Measurements from ENCODE around the gene PCDHGB5.
A peak's percentile ranks its signal among the peaks of the same experiment; 100 is the strongest.
"Not testable (repeated sequence)": the region's sequence is repeated elsewhere in the genome, so short reads cannot be mapped to it uniquely, and the experiment has no call there.

Gene PCDHGB5

GRCh38 chr5:141421489-141421855, 23.7 kb downstream of the PCDHGB5 start:
- H3K9me3 ChIP-seq (ENCODE audit: control insufficient read depth, insufficient read depth, low read length): peaks cover 5% of the 10 kb centered on the region
- no peak overlapping the region for H3K9ac ChIP-seq (ENCODE audit: low read depth, low read length)
- H3K27me3 ChIP-seq (ENCODE audit: control insufficient read depth, insufficient read depth, low read length): peaks cover 17% of the 10 kb centered on the region
- H3K4me3 ChIP-seq (ENCODE audit: low read depth, low read length): peak overlapping the region; percentile 52
- no peaks in the 10 kb centered on the region for H3K36me3 ChIP-seq (ENCODE audit: control insufficient read depth, insufficient read depth, low read length)
- H3K4me1 ChIP-seq (ENCODE audit: control insufficient read depth, insufficient read depth, low read length): no peaks in the 10 kb centered on the region

- Histone ChIP-seq H3K4me1 (ENCODE audit: control insufficient read depth, insufficient read depth, low read length) (no peaks in the 10 kb centered on the region), H3K4me3 (ENCODE audit: low read depth, low read length) (no peak overlapping the region), H3K36me3 (ENCODE audit: control insufficient read depth, insufficient read depth, low read length) (peaks cover 4% of the 10 kb centered on the region), H3K27me3 (ENCODE audit: control insufficient read depth, insufficient read depth, low read length) (peaks cover 17% of the 10 kb centered on the region), H3K9me3 (ENCODE audit: control insufficient read depth, insufficient read depth, low read length) (peaks cover 11% of the 10 kb centered on the region), H3K9ac (ENCODE audit: low read depth, low read length) (no peak overlapping the region)
These were observed 25.1 kb downstream of the PCDHGB5 start for GRCh38 chr5:141422742-141423291.

- H3K9ac ChIP-seq (ENCODE audit: low read depth, low read length): no peak overlapping the region
- H3K4me1 ChIP-seq (ENCODE audit: control insufficient read depth, insufficient read depth, low read length): no peaks in the 10 kb centered on the region
- peaks cover 6% of the 10 kb centered on the region for H3K36me3 ChIP-seq (ENCODE audit: control insufficient read depth, insufficient read depth, low read length)
- H3K27me3 ChIP-seq (ENCODE audit: control insufficient read depth, insufficient read depth, low read length): no peaks in the 10 kb centered on the region
- no peak overlapping the region for H3K4me3 ChIP-seq (ENCODE audit: low read depth, low read length)
- peaks cover 17% of the 10 kb centered on the region for H3K9me3 ChIP-seq (ENCODE audit: control insufficient read depth, insufficient read depth, low read length)
These were observed 30.2 kb downstream of the PCDHGB5 start for GRCh38 chr5:141427783-141428426.

- H3K27me3 ChIP-seq (ENCODE audit: control insufficient read depth, insufficient read depth, low read length): no peaks in the 10 kb centered on the region
- H3K4me1 ChIP-seq (ENCODE audit: control insufficient read depth, insufficient read depth, low read length): no peaks in the 10 kb centered on the region
- H3K9me3 ChIP-seq (ENCODE audit: control insufficient read depth, insufficient read depth, low read length): peaks cover 21% of the 10 kb centered on the region
- H3K9ac ChIP-seq (ENCODE audit: low read depth, low read length): no peak within 1 kb of the TSS
- H3K36me3 ChIP-seq (ENCODE audit: control insufficient read depth, insufficient read depth, low read length): peaks cover 6% of the 10 kb centered on the region
- H3K4me3 ChIP-seq (ENCODE audit: low read depth, low read length): no peak within 1 kb of the TSS
These were observed 32.8 kb downstream of the PCDHGB5 start, which contains the start of gene PCDHGA12 for GRCh38 chr5:141430332-141431113. Gene PCDHGA12, plus strand, starts transcription at chr5:141430507. Its CDS starts 253 bp downstream, at chr5:141430760.

- no peak overlapping the region for H3K9ac ChIP-seq (ENCODE audit: low read depth, low read length)
- no peak overlapping the region for H3K4me3 ChIP-seq (ENCODE audit: low read depth, low read length)
- peaks cover 21% of the 10 kb centered on the region for H3K9me3 ChIP-seq (ENCODE audit: control insufficient read depth, insufficient read depth, low read length)
- H3K4me1 ChIP-seq (ENCODE audit: control insufficient read depth, insufficient read depth, low read length): no peaks in the 10 kb centered on the region
- H3K36me3 ChIP-seq (ENCODE audit: control insufficient read depth, insufficient read depth, low read length): peaks cover 6% of the 10 kb centered on the region
- H3K27me3 ChIP-seq (ENCODE audit: control insufficient read depth, insufficient read depth, low read length): no peaks in the 10 kb centered on the region
These were observed 33.5 kb downstream of the PCDHGB5 start for GRCh38 chr5:141431286-141431685.

- H3K4me3 ChIP-seq (ENCODE audit: low read depth, low read length); H3K9ac ChIP-seq (ENCODE audit: low read depth, low read length); H3K27me3 ChIP-seq (ENCODE audit: control insufficient read depth, insufficient read depth, low read length); H3K36me3 ChIP-seq (ENCODE audit: control insufficient read depth, insufficient read depth, low read length); H3K4me1 ChIP-seq (ENCODE audit: control insufficient read depth, insufficient read depth, low read length): not testable (repeated sequence)
- H3K9me3 ChIP-seq (ENCODE audit: control insufficient read depth, insufficient read depth, low read length): peaks cover 15% of the 10 kb centered on the region
These were observed 34.6 kb downstream of the PCDHGB5 start for GRCh38 chr5:141432308-141432707.

- not testable (repeated sequence) for H3K4me1 ChIP-seq (ENCODE audit: control insufficient read depth, insufficient read depth, low read length); H3K9ac ChIP-seq (ENCODE audit: low read depth, low read length); H3K27me3 ChIP-seq (ENCODE audit: control insufficient read depth, insufficient read depth, low read length); H3K36me3 ChIP-seq (ENCODE audit: control insufficient read depth, insufficient read depth, low read length); H3K4me3 ChIP-seq (ENCODE audit: low read depth, low read length)
- peaks cover 15% of the 10 kb centered on the region for H3K9me3 ChIP-seq (ENCODE audit: control insufficient read depth, insufficient read depth, low read length)
These were observed 35.0 kb downstream of the PCDHGB5 start for GRCh38 chr5:141432726-141433125.

GRCh38 chr5:141434006-141434405, 36.3 kb downstream of the PCDHGB5 start:
- H3K4me1 ChIP-seq (ENCODE audit: control insufficient read depth, insufficient read depth, low read length): no peaks in the 10 kb centered on the region
- H3K27me3 ChIP-seq (ENCODE audit: control insufficient read depth, insufficient read depth, low read length): no peaks in the 10 kb centered on the region
- H3K9ac ChIP-seq (ENCODE audit: low read depth, low read length): no peak overlapping the region
- H3K4me3 ChIP-seq (ENCODE audit: low read depth, low read length): no peak overlapping the region
- peaks cover 15% of the 10 kb centered on the region for H3K9me3 ChIP-seq (ENCODE audit: control insufficient read depth, insufficient read depth, low read length)
- no peaks in the 10 kb centered on the region for H3K36me3 ChIP-seq (ENCODE audit: control insufficient read depth, insufficient read depth, low read length)

- Histone ChIP-seq H3K36me3 (ENCODE audit: control insufficient read depth, insufficient read depth, low read length) (no peaks in the 10 kb centered on the region), H3K9me3 (ENCODE audit: control insufficient read depth, insufficient read depth, low read length) (peaks cover 4% of the 10 kb centered on the region), H3K27me3 (ENCODE audit: control insufficient read depth, insufficient read depth, low read length) (no peaks in the 10 kb centered on the region), H3K4me3 (ENCODE audit: low read depth, low read length) (no peak overlapping the region), H3K4me1 (ENCODE audit: control insufficient read depth, insufficient read depth, low read length) (no peaks in the 10 kb centered on the region), H3K9ac (ENCODE audit: low read depth, low read length) (no peak overlapping the region)
These were observed 39.5 kb downstream of the PCDHGB5 start for GRCh38 chr5:141437221-141437620.

- Histone ChIP-seq H3K27me3 (ENCODE audit: control insufficient read depth, insufficient read depth, low read length) (no peaks in the 10 kb centered on the region), H3K9me3 (ENCODE audit: control insufficient read depth, insufficient read depth, low read length) (peaks cover under 1% of the 10 kb centered on the region), H3K9ac (ENCODE audit: low read depth, low read length) (no peak overlapping the region), H3K36me3 (ENCODE audit: control insufficient read depth, insufficient read depth, low read length) (no peaks in the 10 kb centered on the region), H3K4me3 (ENCODE audit: low read depth, low read length) (no peak overlapping the region), H3K4me1 (ENCODE audit: control insufficient read depth, insufficient read depth, low read length) (no peaks in the 10 kb centered on the region)
These were observed 41.8 kb downstream of the PCDHGB5 start for GRCh38 chr5:141439411-141440141.

- H3K4me3 ChIP-seq (ENCODE audit: low read depth, low read length): no peak overlapping the region
- H3K9me3 ChIP-seq (ENCODE audit: control insufficient read depth, insufficient read depth, low read length): no peaks in the 10 kb centered on the region
- no peaks in the 10 kb centered on the region for H3K27me3 ChIP-seq (ENCODE audit: control insufficient read depth, insufficient read depth, low read length)
- no peaks in the 10 kb centered on the region for H3K36me3 ChIP-seq (ENCODE audit: control insufficient read depth, insufficient read depth, low read length)
- H3K9ac ChIP-seq (ENCODE audit: low read depth, low read length): no peak overlapping the region
- no peaks in the 10 kb centered on the region for H3K4me1 ChIP-seq (ENCODE audit: control insufficient read depth, insufficient read depth, low read length)
These were observed 42.6 kb downstream of the PCDHGB5 start for GRCh38 chr5:141440341-141440740.

Data from iPS-15b (cell line).